GM19043 (cell line): ENCODE measurements around the gene CHMP6.

ENCODE experiments used
- ATAC-seq: cut with Tn5 transposase; IDR thresholded peaks from one replicate; pipeline ENCODE4 v1.9.1; 2021; ENCODE audit warnings: low read depth; ENCODE audit not compliant: unreplicated experiment

Gene CHMP6

DNA sequence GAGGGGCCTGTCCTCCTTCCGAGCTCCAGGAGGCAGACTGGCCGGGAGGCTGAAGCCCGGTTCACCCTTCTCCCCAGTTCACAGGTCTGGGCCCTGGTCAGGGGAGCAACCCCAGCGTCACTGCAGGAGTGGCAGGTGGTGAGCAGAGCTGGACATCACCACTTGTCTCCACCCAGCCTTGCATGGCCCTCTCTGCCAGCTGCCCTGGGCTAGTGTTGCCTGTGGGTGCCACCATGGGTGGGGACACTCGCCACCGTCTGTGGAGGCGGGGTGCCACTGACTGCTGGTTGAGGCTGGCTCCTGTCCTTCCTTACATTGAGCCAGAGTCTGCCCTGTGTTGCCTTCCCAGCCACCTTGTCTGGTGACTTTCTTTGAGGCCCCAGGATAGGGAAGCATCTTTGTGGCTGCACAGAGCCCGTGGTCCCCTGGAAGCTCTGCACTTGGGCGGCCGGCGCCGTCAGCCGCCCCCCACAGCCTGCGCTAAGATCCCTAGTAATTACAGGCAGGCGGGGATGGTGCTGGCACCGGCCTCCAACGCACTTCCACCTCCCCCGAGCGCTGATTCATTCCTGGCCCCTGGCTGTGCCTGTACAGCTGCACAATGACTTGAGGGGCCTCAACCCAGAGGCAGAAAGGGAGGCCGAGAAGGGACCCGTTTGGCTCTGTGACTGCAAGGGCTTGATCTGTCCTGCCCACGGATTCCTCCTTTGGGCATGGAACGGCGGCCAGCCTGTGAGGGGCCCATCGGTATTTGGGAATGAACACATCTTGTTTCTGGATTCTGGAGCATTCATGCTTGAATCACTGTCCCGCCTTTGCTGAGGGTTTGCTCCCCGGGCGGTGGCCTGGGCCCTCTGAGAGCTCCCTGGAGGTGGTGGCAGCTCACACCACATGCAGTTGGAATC is 48.5 kb downstream of the CHMP6 start:
- no peak for ATAC-seq

DNA sequence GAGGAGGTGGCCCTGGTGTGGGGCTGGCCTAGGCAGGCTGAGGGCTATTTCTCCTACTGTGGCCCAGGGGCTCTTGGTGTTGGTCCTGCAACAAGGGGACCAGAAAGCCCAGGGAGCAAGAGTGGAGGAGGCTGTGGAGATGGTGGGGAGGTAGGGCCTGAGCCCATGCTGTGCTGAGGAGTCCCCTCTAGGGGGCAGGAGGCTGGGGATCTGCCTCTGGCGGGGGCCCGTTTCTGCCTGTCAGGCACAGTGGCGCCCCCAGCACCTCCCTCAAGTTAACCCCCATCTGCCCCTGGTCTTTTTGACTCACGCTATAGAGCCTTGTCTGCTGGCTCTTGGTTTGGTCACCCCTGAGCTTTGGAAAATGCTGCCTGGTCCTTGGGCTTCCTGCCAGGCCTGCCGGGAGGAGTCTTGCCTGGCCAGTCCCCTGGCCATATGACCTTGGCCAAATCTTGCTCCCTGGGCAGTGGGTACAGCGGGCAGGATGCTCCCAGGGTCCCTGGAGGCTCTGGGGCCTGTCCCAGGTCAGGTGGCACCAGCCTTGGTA is 49.2 kb downstream of the CHMP6 start:
- ATAC-seq, result no peak

DNA sequence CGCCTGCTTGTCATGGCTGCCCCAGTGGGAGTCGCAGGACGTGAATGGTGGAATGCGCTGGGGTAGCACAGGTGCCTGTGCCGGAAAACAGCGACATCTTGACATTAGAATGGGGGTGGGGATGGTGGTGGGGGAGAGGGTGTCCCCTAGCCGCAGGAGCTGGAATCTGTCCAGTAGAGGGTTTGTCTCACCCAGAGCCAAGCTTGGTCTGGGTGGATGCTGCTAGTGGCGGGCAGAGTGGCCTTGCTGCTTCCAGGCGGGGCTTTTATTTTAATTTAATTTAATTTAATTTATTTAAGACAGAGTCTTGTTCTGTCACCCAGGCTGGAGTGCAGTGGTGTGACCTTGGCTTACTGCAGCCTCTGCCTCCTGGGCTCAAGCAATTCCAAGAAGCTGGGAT is 51.0 kb downstream of the CHMP6 start:
- ATAC-seq, result no peak

DNA sequence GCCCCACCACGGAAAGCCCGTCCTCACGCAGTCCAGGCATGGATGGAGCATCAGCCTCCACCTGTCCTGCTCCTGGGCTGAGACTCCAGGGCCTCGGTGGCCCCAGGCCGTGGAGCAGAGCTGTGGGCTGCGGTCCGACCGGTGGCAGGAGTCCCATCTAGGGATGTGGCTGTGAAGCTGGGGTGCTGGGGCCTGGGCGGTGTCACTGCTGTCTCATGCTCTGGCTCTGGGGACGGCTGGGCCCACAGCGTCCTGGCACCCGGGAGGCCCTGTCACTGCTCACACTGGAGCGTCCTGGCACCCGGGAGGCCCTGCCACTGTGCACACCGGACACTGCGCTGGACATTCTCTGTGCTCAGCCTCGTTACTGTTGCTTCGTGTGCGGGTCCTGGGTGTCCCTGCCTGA is 51.7 kb downstream of the CHMP6 start:
- ATAC-seq, result no peak

DNA sequence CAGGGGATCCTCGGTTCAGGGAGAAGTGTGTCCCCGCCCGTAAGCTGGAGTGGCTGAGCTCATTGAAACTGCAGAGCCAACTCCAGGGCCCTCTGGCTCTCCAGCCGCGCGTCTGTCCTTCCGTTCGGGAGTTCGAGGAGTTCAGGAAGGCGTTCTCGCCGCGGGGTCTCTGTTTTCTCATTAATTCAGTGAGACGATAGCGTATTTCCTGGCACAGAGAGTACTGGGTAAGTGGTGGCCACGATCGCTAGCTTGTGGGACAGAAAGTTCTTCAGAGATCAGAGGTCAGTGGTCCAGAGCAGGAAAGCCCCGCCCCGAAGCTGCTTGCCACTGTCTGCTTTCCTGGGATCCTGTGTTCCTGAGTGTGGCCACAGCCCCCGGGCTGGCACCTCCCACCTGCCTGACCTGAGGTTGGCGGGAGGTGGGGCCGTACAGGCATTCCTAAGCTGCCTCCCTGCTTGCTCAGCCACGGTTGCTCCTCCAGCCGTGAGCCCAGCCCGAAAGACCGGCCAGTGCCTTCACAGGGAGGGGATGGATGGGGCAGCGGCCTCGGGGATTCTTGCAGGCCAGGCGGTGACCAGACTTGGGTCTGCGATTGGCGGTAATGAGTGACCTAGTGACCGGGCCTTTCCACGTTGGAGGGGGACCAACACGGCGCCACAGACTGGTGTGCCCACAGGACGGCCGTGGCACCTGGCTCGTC is 52.2 kb downstream of the CHMP6 start:
- ATAC-seq, result no peak

DNA sequence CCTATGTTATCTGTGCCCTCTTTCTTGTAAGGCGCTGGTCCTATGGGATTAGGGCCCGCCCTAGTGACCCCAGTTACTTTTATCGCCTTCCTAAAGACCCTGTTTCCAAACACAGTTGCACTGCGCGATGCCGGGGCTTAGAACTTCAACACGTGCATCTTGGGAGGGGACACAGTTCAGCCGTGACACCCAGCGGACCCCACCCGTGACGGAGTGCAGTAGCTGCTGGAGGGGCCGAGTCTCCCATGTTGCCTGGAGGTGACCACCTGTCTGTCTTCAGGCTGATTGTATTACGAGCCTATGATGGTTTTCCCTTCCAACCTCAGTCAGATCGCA is 52.8 kb downstream of the CHMP6 start:
- ATAC-seq, result no peak

DNA sequence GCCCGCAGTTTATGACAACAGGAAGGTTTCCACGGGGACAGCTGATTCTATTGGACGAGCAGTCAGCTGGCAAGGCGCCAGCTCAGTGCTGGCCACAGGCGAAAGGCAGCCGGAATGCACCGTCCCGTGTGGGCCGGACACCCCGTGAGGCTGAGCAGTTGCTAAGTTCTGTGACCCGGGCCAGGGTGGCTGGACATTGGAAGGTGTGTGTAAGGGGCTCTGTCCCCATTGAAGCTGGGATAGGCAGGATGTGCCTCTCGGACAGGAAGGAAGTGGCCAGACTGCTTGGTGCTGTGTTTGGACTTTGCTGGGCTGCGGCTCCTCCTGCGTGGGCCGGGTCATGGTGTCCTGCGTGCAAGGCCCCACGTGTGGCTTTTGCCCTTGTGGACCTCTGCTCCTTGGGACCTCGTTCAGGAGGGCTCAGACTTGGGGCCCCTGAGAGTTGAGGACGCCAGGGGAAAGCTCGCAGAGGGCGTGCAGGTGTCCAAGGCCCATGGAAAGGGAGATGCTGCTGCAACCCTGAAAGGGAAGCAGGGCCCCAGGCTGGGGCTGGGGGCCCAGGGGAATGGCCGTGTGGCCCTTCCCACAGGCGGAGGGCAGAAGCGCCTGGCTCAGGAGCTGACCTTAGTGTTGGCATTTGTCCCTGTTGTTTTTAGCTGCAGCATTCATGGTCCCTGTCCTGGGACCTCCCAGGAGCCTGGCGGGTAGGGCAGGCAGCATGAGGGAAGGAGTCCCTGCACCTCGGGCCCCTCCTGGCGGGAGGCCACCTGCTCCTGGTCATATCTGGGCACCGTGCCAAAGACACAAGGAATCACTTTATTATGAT is 53.3 kb downstream of the CHMP6 start:
- ATAC-seq, result no peak

DNA sequence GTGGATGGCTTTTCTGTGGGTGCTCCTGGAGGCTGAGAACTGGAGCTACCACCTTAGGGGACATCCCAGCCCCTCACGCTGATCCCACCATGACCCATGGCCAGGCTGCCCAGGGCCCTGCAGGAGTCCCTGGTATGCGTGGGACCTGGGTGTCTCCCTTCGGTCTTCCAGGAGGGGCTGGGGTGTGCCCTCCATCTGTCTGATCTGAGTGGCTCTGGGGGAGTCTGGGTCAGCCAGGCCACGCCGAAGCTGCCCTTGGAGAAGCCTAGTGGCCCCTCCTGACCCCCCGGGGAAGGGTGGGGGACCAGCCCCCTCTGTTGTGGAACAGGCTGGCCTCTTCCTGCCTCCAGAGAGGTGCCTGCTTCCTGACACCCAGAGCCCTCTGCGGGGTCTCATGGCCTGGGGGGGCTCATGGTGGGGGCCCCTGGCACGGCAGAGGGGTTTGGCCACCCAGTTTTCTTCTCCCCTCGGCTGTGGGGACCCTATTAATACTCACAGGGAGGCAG is 54.0 kb downstream of the CHMP6 start:
- ATAC-seq, result no peak

DNA sequence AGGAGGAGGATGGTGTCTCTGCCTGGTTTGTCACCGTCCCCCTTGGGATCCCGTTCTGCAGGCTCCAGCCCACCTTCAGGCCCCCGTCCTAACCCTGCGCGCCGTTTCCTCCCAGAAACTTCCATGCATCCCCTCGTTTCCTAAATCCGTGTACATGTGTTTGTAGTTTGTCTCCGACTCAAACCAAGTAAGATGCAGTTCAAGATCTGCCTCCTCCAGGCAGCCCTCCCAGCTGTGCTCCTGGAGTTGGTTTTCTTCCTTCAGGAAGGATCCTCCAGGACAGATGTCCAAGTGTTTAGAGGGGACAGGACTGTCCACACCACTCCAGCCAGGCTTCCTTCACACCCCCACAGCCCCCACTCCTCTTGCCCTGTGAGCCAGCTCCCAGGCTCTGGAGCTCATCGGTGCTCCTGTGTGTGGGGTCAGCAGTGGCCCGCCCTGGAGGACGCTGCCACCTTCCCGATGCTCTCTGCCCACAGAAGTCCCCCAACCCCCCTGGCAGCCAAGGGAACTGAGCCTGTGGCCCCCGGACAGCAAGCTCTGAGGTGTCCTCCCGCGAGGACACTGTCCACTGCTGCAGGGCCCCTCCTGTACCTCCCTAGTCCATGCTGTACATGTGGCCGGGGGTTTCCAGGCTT is 54.6 kb downstream of the CHMP6 start:
- ATAC-seq, result no peak

DNA sequence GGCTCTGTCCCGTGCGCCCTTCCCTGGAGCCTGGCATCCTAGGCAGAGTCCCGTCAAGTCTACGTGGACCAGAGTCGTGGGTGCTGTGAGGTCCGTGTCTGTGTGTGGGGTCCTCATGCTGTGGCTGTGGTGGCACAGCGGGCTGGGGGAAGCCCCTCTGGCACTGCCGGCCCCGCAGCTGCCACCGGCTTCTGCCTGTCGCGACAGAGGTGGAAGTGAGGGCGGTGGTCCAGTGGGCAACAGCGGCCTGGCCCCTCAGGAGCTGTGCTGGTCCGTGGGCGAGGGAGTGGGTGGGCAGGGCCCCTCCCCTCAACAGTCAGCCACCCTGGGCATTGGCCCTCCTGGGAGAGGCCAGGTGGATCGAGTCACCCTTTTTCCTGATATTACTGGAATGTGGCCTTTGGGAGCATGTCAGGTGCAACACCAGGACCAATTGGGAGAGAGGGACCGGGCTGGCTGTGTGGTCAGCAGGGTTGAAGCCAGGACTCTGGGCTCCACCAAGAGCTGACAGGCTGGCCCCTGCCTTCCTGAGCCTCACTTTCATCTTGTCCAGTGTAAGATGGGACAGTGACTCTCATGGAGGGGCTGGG is 55.2 kb downstream of the CHMP6 start:
- no peak for ATAC-seq

DNA sequence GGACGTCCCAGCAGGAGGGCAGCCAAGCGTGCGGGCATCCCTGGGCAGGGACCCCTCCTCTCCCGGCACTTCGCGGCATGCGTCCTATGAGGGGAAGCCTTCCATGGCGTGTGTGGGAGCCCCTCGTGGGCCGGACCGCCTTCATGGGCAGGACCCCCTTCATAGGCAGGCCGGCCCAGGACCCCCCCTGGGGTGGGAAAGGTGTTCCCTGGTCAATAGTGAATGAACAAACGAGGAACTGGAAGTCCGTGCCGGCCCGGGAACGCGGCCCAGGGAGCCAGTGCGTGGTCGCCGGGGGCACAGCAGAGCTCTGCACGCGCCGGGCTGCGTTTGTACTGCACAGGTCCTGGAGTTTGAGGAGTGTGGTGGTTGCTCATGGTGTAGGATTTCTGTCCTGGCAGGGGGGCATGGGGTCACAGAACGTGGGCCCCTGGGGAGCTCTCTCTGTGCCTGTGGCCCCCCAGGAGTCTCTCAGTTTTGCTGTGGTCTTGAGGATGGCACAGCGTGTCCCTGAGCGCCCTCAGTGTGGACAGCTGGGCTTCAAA is 57.3 kb downstream of the CHMP6 start:
- no peak for ATAC-seq

DNA sequence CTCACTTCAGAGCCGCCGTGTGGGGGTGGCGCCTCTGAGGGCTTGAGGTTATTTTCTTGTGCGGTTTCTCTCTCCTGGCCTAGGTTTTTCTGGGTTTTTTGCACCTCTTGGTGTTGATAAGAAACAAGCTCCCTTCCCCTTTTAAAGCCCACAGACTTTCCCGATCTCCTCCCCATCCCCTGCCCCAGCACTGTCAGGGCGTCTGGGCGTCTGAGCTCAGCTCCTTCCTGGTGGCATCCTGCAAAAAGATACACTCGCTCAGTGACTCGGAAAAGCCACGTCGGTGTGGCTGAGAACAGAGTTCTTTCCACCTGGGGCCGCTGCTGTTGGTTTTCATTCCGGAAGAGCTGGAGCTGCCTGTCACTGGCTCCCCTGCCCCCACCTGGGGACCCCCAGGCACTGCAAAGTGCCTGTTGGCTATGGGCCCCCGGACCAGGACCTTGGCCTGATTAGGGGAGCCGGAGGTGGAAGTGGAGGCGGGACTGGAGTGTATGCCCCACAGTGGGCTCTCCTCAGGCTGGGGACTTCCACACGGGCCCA is 57.8 kb downstream of the CHMP6 start:
- ATAC-seq, result no peak
